HG03469 (cell line): ENCODE measurements around the gene C14orf119.
A peak's percentile ranks its signal among the peaks of the same experiment; 100 is the strongest.

Experiments
- ATAC-seq: cut with Tn5 transposase; IDR thresholded peaks from one replicate; pipeline ENCODE4 v1.9.1; 2021; ENCODE audit warnings: mild to moderate bottlenecking, moderate library complexity, moderate number of reproducible peaks; ENCODE audit not compliant: unreplicated experiment

C14orf119 gene

GRCh38 chr14:23060536-23061260 is 34.6 kb upstream of the C14orf119 start:
- ATAC-seq = no peak

- no peak for ATAC-seq
These were observed 33.3 kb upstream of the C14orf119 start for GRCh38 chr14:23062002-23062401.

- no peak for ATAC-seq
These were observed 31.7 kb upstream of the C14orf119 start for GRCh38 chr14:23063601-23064000.

GRCh38 chr14:23066368-23066767 is 28.9 kb upstream of the C14orf119 start:
- no peak for ATAC-seq

- no peak for ATAC-seq
These were observed 28.2 kb upstream of the C14orf119 start for GRCh38 chr14:23066855-23067744.

- no peak for ATAC-seq
These were observed 27.2 kb upstream of the C14orf119 start for GRCh38 chr14:23067847-23068788.

- ATAC-seq = peak; percentile 63
These were observed 26.4 kb upstream of the C14orf119 start for GRCh38 chr14:23068789-23069412.

- ATAC-seq = no peak
These were observed 25.9 kb upstream of the C14orf119 start for GRCh38 chr14:23069413-23069806.

GRCh38 chr14:23070262-23071129 is 24.8 kb upstream of the C14orf119 start:
- ATAC-seq = no peak

GRCh38 chr14:23071244-23071920 is 23.9 kb upstream of the C14orf119 start:
- ATAC-seq = peak; percentile 63

- no peak for ATAC-seq
These were observed 23.3 kb upstream of the C14orf119 start for GRCh38 chr14:23071921-23072539.

GRCh38 chr14:23074906-23075305 is 20.4 kb upstream of the C14orf119 start:
- no peak for ATAC-seq

- ATAC-seq = no peak
These were observed 18.4 kb upstream of the C14orf119 start for GRCh38 chr14:23076785-23077408.

GRCh38 chr14:23077962-23078361 is 17.3 kb upstream of the C14orf119 start:
- no peak for ATAC-seq

- no peak for ATAC-seq
These were observed 16.6 kb upstream of the C14orf119 start for GRCh38 chr14:23078692-23079116.

GRCh38 chr14:23079716-23080115 is 15.6 kb upstream of the C14orf119 start:
- ATAC-seq = no peak

- no peak for ATAC-seq
These were observed 14.8 kb upstream of the C14orf119 start for GRCh38 chr14:23080474-23080873.

- ATAC-seq = no peak
These were observed 9.8 kb upstream of the C14orf119 start for GRCh38 chr14:23085458-23085857.
